HUES6 (cell line): ENCODE measurements around the gene DCAKD.

Source experiments
- H3K27ac ChIP-seq: 2 replicates; pipeline ENCODE4 v1.7.0; 2013; ENCODE audit warnings: low read depth, mild to moderate bottlenecking, low read length, inconsistent platforms
- H3K27me3 ChIP-seq: 2 replicates; pipeline ENCODE4 v1.6.1; 2013; ENCODE audit warnings: low read length; ENCODE audit not compliant: control insufficient read depth, insufficient read depth
- H3K36me3 ChIP-seq: 2 replicates; pipeline ENCODE4 v1.6.1; 2013; ENCODE audit warnings: low read length; ENCODE audit not compliant: control insufficient read depth, insufficient read depth
- H3K4me1 ChIP-seq: 2 replicates; pipeline ENCODE4 v1.6.1; 2013; ENCODE audit warnings: low read length; ENCODE audit not compliant: control insufficient read depth, insufficient read depth
- H3K4me3 ChIP-seq: 2 replicates; pipeline ENCODE4 v1.5.1; 2013; ENCODE audit warnings: low read depth, low read length
- H3K9ac ChIP-seq: one replicate; pipeline ENCODE4 v1.6.1; 2013; ENCODE audit warnings: mild to moderate bottlenecking, low read length
- H3K9me3 ChIP-seq: 2 replicates; pipeline ENCODE4 v1.6.1; 2013; ENCODE audit warnings: low read depth, low read length; ENCODE audit not compliant: control insufficient read depth, insufficient read depth

The DCAKD gene

DNA sequence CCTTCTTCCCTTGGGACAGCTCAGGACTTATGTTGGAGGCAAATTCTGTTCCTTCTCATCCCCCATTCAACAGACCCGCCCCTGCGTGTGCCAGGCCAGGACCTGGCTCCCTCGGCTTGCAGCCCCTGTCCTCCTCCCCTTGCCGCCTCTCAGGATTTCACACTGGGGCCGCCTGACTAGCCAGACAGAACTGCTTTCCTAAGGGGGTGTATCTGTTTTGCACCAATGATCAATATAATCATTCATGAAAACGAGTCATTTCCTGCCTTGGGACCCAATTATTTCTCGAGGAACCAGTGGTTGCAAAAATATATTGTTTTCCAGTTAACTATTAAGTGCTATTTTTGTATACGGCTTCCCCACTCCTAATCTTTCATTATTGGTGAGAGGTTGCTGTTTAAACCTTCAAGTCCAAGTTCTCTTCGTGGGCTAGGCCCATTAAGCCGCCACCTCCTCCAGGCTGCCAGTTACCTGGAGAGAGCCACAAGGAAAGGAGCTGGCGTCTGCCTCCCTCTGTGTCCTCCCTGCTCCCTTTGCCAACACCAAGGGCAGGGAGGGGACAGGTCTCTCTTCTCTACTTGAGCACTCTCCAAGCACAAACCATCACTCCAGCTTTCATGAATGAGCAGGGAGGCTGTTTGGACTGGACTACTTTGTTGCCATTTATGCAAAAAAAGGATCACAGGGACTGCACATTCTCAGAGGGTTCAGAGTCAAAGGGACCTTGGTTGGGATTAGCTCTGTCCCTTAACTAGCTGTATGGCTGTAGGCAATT, 8.9 kb downstream of the DCAKD start:
- no peaks in the 10 kb centered on the region for H3K27me3 ChIP-seq
- H3K4me3 ChIP-seq: no peak overlapping the region
- H3K27ac ChIP-seq: no peak overlapping the region
- H3K9ac ChIP-seq: no peak overlapping the region
- H3K4me1 ChIP-seq: peaks cover 37% of the 10 kb centered on the region
- H3K36me3 ChIP-seq: no peaks in the 10 kb centered on the region
- H3K9me3 ChIP-seq: no peaks in the 10 kb centered on the region

DNA sequence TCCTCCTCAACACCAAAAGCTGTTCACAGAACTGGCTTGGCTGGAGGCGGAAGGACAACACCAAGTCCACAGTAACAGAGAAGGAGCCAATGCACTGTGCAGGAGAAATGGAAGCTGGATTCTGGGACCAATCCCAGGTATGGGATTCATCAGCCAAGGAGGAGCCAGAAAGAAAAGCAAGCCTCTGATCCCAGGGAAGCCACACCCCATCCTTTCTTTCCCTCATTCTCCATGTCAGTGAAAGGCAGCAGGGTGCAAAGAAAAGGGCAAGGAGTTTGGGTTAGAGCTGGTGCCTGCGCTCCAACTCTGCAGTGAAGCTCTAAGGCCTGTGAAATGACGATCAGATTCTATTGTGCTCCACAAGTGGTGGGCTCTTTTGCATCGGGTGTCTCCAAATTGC, 11.0 kb downstream of the DCAKD start:
- H3K9me3 ChIP-seq: no peaks in the 10 kb centered on the region
- no peak overlapping the region for H3K9ac ChIP-seq
- no peak overlapping the region for H3K4me3 ChIP-seq
- H3K4me1 ChIP-seq: peaks cover 29% of the 10 kb centered on the region
- H3K36me3 ChIP-seq: peaks cover 4% of the 10 kb centered on the region; the same call in 1 of the 2 replicates
- no peak overlapping the region for H3K27ac ChIP-seq
- H3K27me3 ChIP-seq: no peaks in the 10 kb centered on the region

DNA sequence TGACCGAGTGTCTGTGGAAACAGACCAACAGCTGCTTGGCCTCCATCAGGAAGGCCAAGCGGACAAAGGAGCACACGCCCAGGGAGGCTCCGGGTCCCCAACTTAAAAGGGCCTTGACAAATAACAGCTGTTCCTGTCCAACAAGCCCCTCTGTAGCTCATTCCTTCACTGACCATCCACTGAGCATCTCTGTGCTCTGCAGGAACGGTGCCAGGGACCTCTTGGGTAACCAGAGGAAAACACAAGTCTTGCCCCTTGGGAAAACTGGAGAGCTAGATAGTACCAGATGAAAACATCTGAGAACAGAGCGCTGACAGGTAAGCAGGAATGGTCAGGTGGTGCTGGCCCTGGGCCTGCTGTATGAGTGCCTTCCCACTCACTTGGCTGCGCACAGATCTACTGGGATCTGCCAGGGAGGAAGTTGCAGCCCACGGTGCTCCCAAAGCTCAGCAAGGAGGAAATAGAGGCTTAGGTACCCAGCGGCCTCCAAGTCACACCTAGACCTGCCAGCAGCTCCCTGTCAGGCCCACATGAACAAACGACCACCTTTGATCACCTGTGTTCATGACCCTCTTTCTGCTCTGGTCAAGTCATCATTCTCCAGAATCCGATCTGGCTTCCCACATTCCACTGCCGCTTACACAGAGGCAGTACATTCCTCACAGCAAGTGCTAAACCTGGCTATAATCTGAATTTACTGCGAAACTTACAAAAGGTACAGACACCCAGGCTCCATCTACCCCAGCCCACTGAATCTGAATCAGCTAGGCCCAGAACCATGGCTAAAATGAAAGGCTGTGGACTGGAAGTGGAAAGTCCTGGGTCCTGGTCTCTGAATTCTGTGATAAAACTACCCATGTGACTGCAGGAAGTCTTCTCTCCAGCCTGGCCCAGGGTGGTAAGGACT, 12.5 kb downstream of the DCAKD start:
- Histone ChIP-seq H3K4me1 (peaks cover 26% of the 10 kb centered on the region), H3K9ac (no peak overlapping the region), H3K27ac (no peak overlapping the region), H3K27me3 (no peaks in the 10 kb centered on the region), H3K9me3 (no peaks in the 10 kb centered on the region), H3K4me3 (no peak overlapping the region), H3K36me3 (peaks cover 13% of the 10 kb centered on the region)

DNA sequence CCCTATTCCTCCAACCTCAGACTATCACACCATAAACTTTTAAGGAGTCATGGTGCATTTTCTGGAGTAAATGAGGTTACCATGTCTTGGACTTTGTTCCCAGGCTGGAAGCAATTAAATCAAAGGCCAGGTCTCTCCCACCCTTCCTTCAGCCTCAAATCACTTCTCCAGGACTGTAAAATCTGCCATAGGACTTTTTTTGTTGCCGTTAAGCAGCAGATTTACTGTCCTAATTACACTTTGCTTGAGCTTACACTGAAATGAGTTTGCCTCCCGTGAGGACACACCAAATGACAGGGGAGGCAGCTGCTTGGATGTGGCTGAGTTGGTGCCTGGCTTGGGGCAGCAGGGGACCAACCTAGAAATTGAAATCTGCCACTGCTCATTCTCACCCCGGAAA, 14.7 kb downstream of the DCAKD start:
- Histone ChIP-seq H3K4me3 (no peak overlapping the region), H3K36me3 (peaks cover 34% of the 10 kb centered on the region), H3K9me3 (no peaks in the 10 kb centered on the region), H3K9ac (no peak overlapping the region), H3K4me1 (peaks cover 12% of the 10 kb centered on the region), H3K27me3 (no peaks in the 10 kb centered on the region), H3K27ac (no peak overlapping the region)

DNA sequence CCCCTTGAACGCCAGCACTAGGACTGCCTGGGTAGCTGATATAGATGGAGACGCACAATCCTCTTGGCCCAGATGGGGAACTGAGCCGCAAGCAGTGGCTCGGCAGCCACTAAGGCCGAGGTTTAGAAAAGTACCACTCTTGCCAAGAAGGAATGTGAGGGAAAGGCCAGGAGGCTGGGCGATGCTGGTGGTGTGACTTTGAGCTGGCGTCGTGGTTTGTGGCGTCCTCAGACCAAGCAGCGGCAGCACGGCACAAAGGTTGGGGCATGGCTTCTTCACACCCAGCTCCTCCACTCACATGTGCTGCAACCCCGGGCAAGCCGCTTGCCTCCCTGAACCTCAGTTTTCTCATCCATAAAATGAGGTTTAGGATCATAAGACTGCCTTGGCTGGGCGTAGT, 15.6 kb downstream of the DCAKD start:
- H3K36me3 ChIP-seq: peaks cover 42% of the 10 kb centered on the region
- no peak overlapping the region for H3K27ac ChIP-seq
- no peaks in the 10 kb centered on the region for H3K9me3 ChIP-seq
- H3K4me1 ChIP-seq: peaks cover 8% of the 10 kb centered on the region
- no peaks in the 10 kb centered on the region for H3K27me3 ChIP-seq
- no peak overlapping the region for H3K9ac ChIP-seq
- H3K4me3 ChIP-seq: no peak overlapping the region

DNA sequence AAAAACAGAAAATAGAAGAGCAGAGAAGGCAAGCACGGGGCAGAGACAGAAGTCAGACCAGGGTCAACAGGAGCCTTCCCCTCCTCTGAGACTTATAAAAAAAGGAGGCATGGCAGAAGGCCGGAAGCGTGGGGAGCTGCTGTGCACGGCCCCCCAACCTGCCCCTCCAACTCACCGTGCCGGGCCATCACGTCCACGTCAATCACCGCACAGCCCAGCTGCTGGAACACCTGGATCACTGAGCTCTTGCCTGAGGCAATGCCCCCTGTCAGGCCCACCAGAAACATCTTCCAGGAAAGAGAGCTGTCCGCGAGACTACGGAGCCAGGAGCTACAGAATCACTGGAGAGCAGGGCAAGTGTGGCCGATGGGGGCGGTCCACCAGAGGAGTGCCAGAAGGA, 16.8 kb downstream of the DCAKD start:
- Histone ChIP-seq H3K9me3 (no peaks in the 10 kb centered on the region), H3K36me3 (peaks cover 55% of the 10 kb centered on the region), H3K4me1 (peaks cover 5% of the 10 kb centered on the region; the same call in 1 of the 2 replicates), H3K27me3 (no peaks in the 10 kb centered on the region), H3K27ac (no peak overlapping the region), H3K4me3 (no peak overlapping the region), H3K9ac (no peak overlapping the region)

DNA sequence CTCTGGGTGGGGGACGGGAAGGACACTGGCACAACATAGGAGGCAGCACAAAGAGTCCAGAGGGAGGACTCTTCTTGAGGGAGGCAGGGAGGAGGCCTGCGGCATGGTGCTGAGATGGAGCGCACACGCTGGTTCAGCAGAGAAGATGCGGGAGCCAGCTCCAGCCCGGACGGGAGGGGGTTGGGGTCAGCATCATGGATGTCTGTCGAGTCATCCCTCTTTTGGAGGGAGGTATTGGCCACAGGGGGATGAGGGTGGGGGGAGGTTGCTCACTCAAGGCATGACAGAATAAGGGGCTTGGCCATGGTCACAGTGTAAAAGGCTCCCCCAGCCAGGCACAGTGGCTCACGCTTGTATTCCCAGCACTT, 19.3 kb downstream of the DCAKD start:
- H3K4me1 ChIP-seq: no peaks in the 10 kb centered on the region
- H3K9me3 ChIP-seq: no peaks in the 10 kb centered on the region
- H3K27ac ChIP-seq: no peak overlapping the region
- H3K36me3 ChIP-seq: peaks cover 66% of the 10 kb centered on the region
- no peak overlapping the region for H3K4me3 ChIP-seq
- no peaks in the 10 kb centered on the region for H3K27me3 ChIP-seq
- no peak overlapping the region for H3K9ac ChIP-seq

DNA sequence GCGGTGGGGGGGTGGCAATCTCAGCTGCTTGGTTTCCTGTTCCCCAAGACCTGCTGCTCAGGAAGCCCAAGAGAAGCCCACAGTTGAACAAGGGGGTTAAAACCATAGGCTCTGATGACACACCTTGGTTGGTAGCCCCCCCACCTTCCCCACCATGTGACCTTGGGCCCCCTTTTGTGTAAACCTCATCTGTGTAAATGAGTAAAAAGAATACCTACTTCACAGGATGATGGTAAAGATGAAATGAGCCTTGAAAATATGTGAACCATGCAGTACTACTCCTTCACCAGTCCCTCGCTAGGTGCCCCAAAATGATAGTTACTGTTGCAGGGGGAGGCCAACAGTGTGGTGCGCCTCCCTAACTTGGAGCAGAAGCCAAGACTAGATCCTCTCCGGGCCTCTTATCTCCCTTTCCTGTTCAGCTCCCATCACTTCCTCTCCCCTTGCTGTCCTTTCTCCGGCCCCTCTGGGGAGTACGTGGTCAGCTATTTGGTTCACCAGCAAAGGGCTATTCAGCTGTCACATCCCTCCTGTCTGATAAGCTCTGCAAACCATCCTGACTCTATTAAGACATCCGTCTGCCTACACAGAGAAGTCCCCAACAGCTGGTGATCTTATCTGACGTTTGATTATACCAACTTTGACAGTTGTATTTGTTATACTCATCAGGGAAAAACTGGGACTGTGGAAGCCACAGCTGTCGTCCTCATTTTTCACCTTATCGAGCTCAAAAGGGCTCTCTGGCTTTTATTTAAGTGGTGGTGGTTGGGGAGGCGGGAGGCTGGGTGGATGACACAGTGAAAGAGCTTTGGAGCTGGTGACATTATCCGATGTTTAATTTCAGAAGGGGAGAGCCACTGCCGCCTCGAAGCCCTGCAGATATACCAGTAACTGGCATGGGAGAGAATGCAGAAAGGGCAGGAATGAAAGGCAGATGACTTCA, 19.9 kb downstream of the DCAKD start:
- Histone ChIP-seq H3K9me3 (no peaks in the 10 kb centered on the region), H3K4me3 (no peak overlapping the region), H3K9ac (no peak overlapping the region), H3K27me3 (no peaks in the 10 kb centered on the region), H3K36me3 (peaks cover 73% of the 10 kb centered on the region), H3K4me1 (no peaks in the 10 kb centered on the region), H3K27ac (no peak overlapping the region)

DNA sequence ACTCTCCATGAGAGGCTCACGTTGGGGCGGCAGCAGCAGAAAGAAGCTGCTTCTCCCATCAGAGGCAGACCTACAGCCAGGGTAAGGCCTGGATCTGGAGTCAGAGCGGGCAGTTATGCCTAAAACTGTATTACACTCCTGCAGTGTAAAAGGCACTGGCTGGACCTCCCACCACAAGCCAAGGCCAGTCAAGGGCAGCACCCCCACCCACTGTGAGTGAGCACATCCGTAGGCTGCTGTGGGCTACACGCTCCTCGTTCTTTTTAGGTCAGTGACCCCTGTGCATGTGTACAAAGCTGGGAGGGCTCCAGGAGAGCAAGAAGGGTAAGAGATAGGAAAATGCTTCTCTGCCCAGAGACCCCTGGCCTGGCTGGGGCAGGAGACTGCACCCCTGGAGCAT, 20.7 kb downstream of the DCAKD start:
- H3K9ac ChIP-seq: no peak overlapping the region
- no peaks in the 10 kb centered on the region for H3K4me1 ChIP-seq
- no peaks in the 10 kb centered on the region for H3K27me3 ChIP-seq
- H3K4me3 ChIP-seq: no peak overlapping the region
- H3K9me3 ChIP-seq: no peaks in the 10 kb centered on the region
- no peak overlapping the region for H3K27ac ChIP-seq
- peaks cover 71% of the 10 kb centered on the region for H3K36me3 ChIP-seq

DNA sequence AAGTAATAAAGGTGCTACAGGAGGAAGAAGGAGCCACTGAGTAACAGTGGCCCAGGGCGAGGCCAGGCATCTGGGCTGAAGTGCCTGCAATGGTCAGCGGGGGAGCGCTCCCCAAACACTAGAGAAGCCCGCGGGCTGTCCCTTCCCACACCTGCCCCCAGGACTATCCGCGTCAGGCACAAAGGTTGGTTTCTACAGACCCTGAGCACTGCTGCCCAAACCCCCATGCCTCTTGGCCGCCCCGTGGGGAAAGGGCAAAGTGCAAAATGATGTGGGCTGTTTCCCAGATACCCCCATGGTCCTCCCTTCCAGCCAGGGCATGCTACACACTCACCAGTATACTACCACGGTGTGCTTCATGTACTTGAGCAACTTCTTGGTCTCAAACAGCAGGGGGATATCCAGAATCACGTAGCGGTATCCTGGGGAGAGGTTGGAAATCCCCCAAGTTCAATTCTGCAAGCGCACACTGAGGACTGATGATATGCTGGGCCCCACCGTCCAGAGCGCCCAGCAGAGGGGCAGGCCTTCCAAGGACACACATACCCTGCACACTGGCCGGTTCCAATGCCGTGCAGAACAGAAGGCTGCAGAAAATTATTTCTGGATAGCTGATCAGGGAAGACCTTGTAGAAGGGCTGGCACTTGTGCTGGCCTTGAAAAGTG, 21.5 kb downstream of the DCAKD start:
- no peaks in the 10 kb centered on the region for H3K27me3 ChIP-seq
- H3K36me3 ChIP-seq: peaks cover 69% of the 10 kb centered on the region
- H3K4me3 ChIP-seq: no peak overlapping the region
- H3K4me1 ChIP-seq: no peaks in the 10 kb centered on the region
- H3K9me3 ChIP-seq: no peaks in the 10 kb centered on the region
- no peak overlapping the region for H3K9ac ChIP-seq
- H3K27ac ChIP-seq: no peak overlapping the region
